Adrenal gland (tissue), 5 donors: Measurements from ENCODE around the gene DMXL2.

ENCODE experiments used
- POLR2A ChIP-seq, 2 donors: fragments of 450-650 bp; IDR thresholded peaks; one replicate each; pipeline ENCODE4 v1.6.1; 2017; ENCODE audit warnings: antibody characterized with exemption in 2 of 2, mild to moderate bottlenecking in 2 of 2, moderate library complexity in 1 of 2
- TF ChIP-seq, protein P1 (sequence below), 6 experiments: fragments of 450-650 bp in 4 of 6; fragments of 200-600 bp in 2 of 6; sonication (generic) in 1 of 6; IDR thresholded peaks; 1 replicate in 5 of 6; 2 replicates in 1 of 6; pipeline versions ENCODE4 v1.5.1 to v1.8.0; 2016 to 2021; ENCODE audit warnings: antibody characterized with exemption in 6 of 6, mild to moderate bottlenecking in 2 of 6, moderate library complexity in 1 of 6
- donor health status: DM: no; HTN: no; CAD: no.

DNA sequence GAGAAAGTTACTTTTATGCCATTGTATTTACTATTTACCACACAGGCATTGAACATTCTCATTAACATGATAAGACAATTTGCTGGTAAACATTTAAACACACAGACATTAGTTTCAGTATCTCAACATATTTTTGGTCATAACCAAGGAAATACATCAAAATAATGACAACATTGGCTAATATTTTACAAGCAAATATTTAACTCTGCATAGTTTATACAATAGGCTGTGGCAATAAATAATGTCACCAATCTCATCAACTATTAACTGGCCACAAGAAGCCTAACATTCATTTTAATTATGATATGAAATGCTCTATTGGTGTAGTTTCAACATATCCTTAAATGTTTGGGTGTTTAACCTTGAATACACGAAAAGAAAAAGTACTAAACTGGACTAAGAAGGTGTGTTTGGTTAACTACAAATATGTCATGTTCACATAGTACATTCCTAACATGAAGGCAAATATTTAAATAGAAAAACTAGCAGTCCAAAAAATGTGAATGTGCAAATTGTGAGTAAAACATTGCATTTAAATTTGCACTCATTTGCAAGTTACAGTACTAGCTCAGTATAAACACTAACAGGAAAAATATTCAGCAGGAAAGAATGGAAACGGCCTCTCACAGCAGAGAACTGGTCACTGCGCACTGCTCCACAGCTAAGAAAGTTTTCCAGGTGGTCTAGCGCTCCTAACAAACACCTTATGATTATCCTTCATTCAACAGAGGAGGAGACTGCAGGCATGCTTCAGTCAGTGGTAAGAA lies 174.5 kb downstream of the DMXL2 start:
- TF ChIP-seq POLR2A (IDR thresholded peaks at IDR 0.05), result no peak
- TF ChIP-seq, protein P1, sequence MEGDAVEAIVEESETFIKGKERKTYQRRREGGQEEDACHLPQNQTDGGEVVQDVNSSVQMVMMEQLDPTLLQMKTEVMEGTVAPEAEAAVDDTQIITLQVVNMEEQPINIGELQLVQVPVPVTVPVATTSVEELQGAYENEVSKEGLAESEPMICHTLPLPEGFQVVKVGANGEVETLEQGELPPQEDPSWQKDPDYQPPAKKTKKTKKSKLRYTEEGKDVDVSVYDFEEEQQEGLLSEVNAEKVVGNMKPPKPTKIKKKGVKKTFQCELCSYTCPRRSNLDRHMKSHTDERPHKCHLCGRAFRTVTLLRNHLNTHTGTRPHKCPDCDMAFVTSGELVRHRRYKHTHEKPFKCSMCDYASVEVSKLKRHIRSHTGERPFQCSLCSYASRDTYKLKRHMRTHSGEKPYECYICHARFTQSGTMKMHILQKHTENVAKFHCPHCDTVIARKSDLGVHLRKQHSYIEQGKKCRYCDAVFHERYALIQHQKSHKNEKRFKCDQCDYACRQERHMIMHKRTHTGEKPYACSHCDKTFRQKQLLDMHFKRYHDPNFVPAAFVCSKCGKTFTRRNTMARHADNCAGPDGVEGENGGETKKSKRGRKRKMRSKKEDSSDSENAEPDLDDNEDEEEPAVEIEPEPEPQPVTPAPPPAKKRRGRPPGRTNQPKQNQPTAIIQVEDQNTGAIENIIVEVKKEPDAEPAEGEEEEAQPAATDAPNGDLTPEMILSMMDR (IDR thresholded peaks at IDR 0.05), result no peak
